Sigmoid colon (tissue), 4 donors: ENCODE results near the gene P3H2.
"Not testable (repeated sequence)": the region's sequence is repeated elsewhere in the genome, so short reads cannot be mapped to it uniquely, and the experiment has no call there.

ENCODE experiments used
- CTCF ChIP-seq, 4 experiments: fragments of 450-650 bp in 3 of 4; fragments of 200-600 bp in 1 of 4; IDR thresholded peaks; one replicate each; pipeline ENCODE4 v1.5.1; 2016 to 2019; ENCODE audit warnings: antibody characterized with exemption in 4 of 4, mild to moderate bottlenecking in 3 of 4, moderate library complexity in 2 of 4
- POLR2AphosphoS5 ChIP-seq, 4 donors: sonication (generic); formaldehyde crosslinking; IDR thresholded peaks; one replicate each; pipeline ENCODE4 v1.6.1; 2017; ENCODE audit warnings: antibody characterized with exemption in 4 of 4

GRCh38 chr3:190144793-190145192, 24.1 kb upstream of the P3H2 start:
- not testable (repeated sequence) for TF ChIP-seq CTCF, POLR2AphosphoS5 (IDR thresholded peaks at IDR 0.05)
